GM12891 (cell line): ENCODE measurements around the gene ULK3.

Experiments used
- POLR2A ChIP-seq: IDR thresholded peaks from 2 replicates; pipeline ENCODE4 v1.6.1; 2011; ENCODE audit warnings: low read depth, low read length, control low read depth
- POLR2AphosphoS5 ChIP-seq: IDR thresholded peaks from 2 replicates; pipeline ENCODE4 v1.6.1; 2011; ENCODE audit warnings: low read depth, low read length, control low read depth
- SPI1 ChIP-seq: IDR thresholded peaks from 2 replicates; pipeline ENCODE4 v1.6.1; 2011; ENCODE audit warnings: low read depth, low read length, control low read depth
- TAF1 ChIP-seq: IDR thresholded peaks from 2 replicates; pipeline ENCODE4 v1.6.1; 2011; ENCODE audit warnings: low read depth, low read length, control low read depth

GRCh38 chr15:74890665-74890960 is 47.7 kb upstream of the ULK3 start:
- TF ChIP-seq POLR2AphosphoS5 (no peak), POLR2A (no peak), TAF1 (no peak), SPI1 (no peak)
